Right cardiac atrium (tissue), 5 donors: ENCODE data around the gene TMEM178A. TPM values are rescaled to one million over a fixed set of nuclear protein-coding genes. Genes with fewer than 3 reads are reported as not detected.

Source experiments
- ATAC-seq, 2 donors: fragments of 200-7000 bp; cut with Tn5 transposase; one replicate each; pipeline versions ENCODE4 v1.8.0 to v1.9.1; 2020; ENCODE audit warnings: moderate library complexity in 2 of 2, mild to moderate bottlenecking in 1 of 2
- DNase-seq, 3 donors: peaks; one replicate each; pipeline ENCODE4 v3.0.0-alpha.2; 2020
- H3K27ac ChIP-seq: one replicate; pipeline ENCODE4 v1.5.1; 2013; ENCODE audit warnings: mild to moderate bottlenecking, low read length, control low read depth, moderate library complexity
- H3K27me3 ChIP-seq: one replicate; pipeline ENCODE4 v1.6.1; 2013; ENCODE audit not compliant: control insufficient read depth, insufficient read depth
- H3K4me1 ChIP-seq: one replicate; pipeline ENCODE4 v1.6.1; 2013; ENCODE audit warnings: low read length; ENCODE audit not compliant: control insufficient read depth, insufficient read depth
- H3K4me3 ChIP-seq: one replicate; pipeline ENCODE4 v1.5.1; 2013; ENCODE audit warnings: low read length, control low read depth
- H3K9me3 ChIP-seq: one replicate; pipeline ENCODE4 v1.6.1; 2013; ENCODE audit warnings: low read length; ENCODE audit not compliant: control insufficient read depth
- WGBS: extraction: QIAGEN DNeasy Blood & Tissue Kit; methylation state at CpG from one replicate; pipeline ENCODE4 v1.1.7; 2013; 5-methylcytosine and 5-hydroxymethylcytosine counted together
- intact Hi-C, 4 donors: fragments of 100-400 bp; cut with DNase I; formaldehyde crosslinking; loops; one replicate each; pipeline versions ENCODE4 v1.11.0 to v1.14.0; 2022 to 2023
- polyA plus RNA-seq: library from polyadenylated mRNA; stranded (reverse); fragments of 200-250 nt; gene quantifications from one replicate; pipeline ENCODE4 v1.2.3, GENCODE V29; 2013
- total RNA-seq, 4 donors: library from RNA; stranded (reverse); fragmentation: NEBNext Ultra II Directional; extraction: Animal tissue kit (Norgen Biotek cat#: 25700); gene quantifications; one replicate each; pipeline ENCODE4 v1.2.1, GENCODE V29; 2021
- donor health status: healthy with polysubstance abuse.
- donor health status: DM: no; HTN: yes; CAD: no.
- donor health status: DM: no; HTN: no; CAD: no.
- donor health status: DM: no; HTN: yes; CAD: no; lungs with severe emphysema.
- donor health status: DM: yes; HTN: yes; CAD: no.

Gene TMEM178A
- total and polyA plus RNA-seq, 5 donors, result 2.1 to 6.0 (median 4.5) TPM

GRCh38 chr2:39663187-39663930 is 2.4 kb upstream of the TMEM178A start:
- no peaks in the 10 kb centered on the region for H3K4me1 ChIP-seq

GRCh38 chr2:39664232-39664887 is 1.4 kb upstream of the TMEM178A start:
- no peak overlapping the region for H3K4me3 ChIP-seq
- no peaks in the 10 kb centered on the region for H3K4me1 ChIP-seq
- intact Hi-C loops, result no loop called here
- no peaks in the 10 kb centered on the region for H3K27me3 ChIP-seq
- H3K9me3 ChIP-seq, result no peaks in the 10 kb centered on the region
- DNase-seq, result no peak
- 61% methylated on average over 6 of the region's 6 CpGs for WGBS
- no peak for ATAC-seq
- no peak overlapping the region for H3K27ac ChIP-seq

More at GRCh38 chr2:39663187-39663930, 2.4 kb upstream of the TMEM178A start:
- H3K9me3 ChIP-seq, result no peaks in the 10 kb centered on the region
- DNase-seq (no peak), ATAC-seq (no peak)
- H3K4me3 ChIP-seq, result no peak overlapping the region
- no peak overlapping the region for H3K27ac ChIP-seq
- intact Hi-C loops, result no loop called here
- 97% methylated on average over 2 of the region's 2 CpGs for WGBS
- no peaks in the 10 kb centered on the region for H3K27me3 ChIP-seq

DNA sequence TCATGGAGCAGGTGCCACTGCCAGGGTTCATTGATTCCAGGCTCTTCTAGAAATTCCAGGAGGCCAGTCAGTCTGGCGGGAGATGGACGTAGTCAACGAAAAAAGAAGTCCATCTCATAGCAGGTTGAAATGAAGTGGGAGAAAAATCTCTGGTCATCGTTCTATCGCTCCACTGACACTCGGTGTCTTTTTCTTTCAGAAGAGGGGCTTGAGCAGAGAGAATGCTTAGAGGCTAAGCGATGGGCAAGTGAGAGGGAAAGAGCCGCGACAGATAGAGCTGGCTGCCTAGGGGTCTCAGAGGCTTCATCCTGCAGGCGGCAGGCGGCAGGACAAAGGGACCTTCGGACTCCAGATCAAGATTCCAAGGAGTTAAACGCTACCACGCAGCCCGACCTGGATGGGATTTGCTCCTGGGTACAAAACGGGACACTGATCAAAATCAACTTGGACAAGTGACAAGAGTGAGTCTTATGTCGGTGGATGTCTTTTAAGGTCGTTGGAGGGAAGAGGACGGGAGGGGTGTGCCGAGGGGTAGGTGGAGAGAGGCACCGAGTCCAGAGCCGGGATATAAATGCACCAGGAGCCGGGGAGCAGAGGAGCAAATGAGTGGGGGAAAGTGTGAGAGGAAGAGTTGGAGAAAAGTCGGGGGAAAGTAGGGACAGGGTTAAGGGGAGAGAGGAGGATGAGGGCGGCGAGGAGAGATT is 677 bp upstream of the TMEM178A start:
- intact Hi-C loops, result no loop called here
- Histone ChIP-seq H3K4me3 (peak overlapping the region; percentile 81), H3K27me3 (no peaks in the 10 kb centered on the region), H3K27ac (no peak overlapping the region), H3K9me3 (no peaks in the 10 kb centered on the region), H3K4me1 (no peaks in the 10 kb centered on the region)
- DNase-seq (no peak), ATAC-seq (peak; percentile 11 to 31)
- 33% methylated on average over 26 of the region's 26 CpGs for WGBS

GRCh38 chr2:39666491-39667101 is 879 bp downstream of the TMEM178A start:
- no peaks in the 10 kb centered on the region for H3K27me3 ChIP-seq
- intact Hi-C loops, result no loop called here
- ATAC-seq (peak; percentile 25), DNase-seq (no peak)
- 2% methylated on average over 25 of the region's 25 CpGs for WGBS
- H3K4me3 ChIP-seq, result peak overlapping the region; percentile 81
- no peak overlapping the region for H3K27ac ChIP-seq
- H3K4me1 ChIP-seq, result no peaks in the 10 kb centered on the region
- no peaks in the 10 kb centered on the region for H3K9me3 ChIP-seq

DNA sequence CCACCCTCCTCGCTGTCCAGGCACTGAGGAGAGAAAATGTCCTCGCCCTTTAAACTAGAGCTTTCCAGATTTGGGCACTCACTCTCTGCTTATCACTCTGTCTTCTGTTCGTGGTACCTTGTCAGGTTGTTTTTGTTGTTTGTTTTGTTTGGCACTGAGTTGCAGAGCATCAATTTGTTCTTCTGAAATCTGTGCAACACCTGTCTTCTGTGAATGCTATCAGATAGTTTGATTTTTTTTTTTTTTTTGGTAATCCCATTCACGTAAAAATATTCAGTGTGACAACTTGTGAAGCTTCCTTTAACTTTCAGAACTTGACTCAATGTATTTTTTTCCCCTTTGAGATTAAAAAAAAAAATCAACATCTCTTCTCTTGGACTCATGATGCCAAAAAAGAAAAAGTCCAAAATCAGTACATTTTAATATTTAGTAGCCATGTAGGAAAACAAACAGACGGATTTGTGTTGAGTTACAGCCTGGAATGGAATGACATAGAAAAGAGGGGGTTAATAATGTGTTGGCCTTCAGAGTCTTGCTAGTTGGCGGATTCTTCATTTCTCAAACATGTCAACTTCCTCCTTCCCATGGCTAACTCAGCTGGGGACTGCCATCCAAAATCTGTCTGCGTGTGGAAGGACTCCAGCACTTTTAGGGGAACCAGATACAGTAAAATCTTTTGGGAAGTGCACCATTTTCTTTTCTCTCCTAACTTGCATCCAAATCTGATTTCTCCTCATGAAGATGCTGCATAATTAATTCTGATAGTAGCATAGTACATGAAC is 1.6 kb downstream of the TMEM178A start:
- Histone ChIP-seq H3K4me1 (no peaks in the 10 kb centered on the region), H3K27ac (no peak overlapping the region), H3K27me3 (no peaks in the 10 kb centered on the region), H3K4me3 (peak overlapping the region; percentile 81), H3K9me3 (no peaks in the 10 kb centered on the region)
- intact Hi-C loops, result no loop called here
- 35% methylated on average over 7 of the region's 7 CpGs for WGBS
- DNase-seq, result no peak
- ATAC-seq, result no peak

GRCh38 chr2:39667886-39668276 is 2.2 kb downstream of the TMEM178A start:
- no peak for ATAC-seq
- no peak overlapping the region for H3K27ac ChIP-seq
- H3K9me3 ChIP-seq, result no peaks in the 10 kb centered on the region
- H3K4me1 ChIP-seq, result no peaks in the 10 kb centered on the region
- DNase-seq, result no peak
- H3K27me3 ChIP-seq, result no peaks in the 10 kb centered on the region
- intact Hi-C loops, result no loop called here
- no peak overlapping the region for H3K4me3 ChIP-seq

- Histone ChIP-seq H3K27ac (no peak overlapping the region), H3K27me3 (no peaks in the 10 kb centered on the region), H3K9me3 (no peaks in the 10 kb centered on the region), H3K4me3 (no peak overlapping the region), H3K4me1 (no peaks in the 10 kb centered on the region)
- 96% methylated on average over 1 of the region's 1 CpG for WGBS
- DNase-seq (no peak), ATAC-seq (no peak)
- intact Hi-C loops, result no loop called here
Observed at GRCh38 chr2:39668576-39669080, 2.9 kb downstream of the TMEM178A start.

DNA sequence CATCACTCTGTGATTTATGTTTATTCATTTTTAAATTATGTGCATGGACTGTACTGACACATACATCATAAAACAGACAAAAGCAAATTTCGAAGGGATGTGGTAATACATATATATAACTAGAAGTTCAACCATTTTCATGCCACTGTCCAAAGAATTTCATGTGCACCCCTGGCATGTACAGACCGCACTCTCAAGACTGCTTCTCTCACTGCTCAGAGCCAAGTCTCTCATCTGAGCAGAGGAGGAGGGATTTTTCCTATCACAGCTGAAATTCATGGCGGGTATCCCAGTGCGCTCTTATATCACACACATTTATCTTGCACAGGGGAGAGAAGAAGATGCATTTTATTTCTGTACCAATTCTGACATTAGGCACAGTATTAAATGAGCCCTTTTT is 5.9 kb downstream of the TMEM178A start:
- 55% methylated on average over 4 of the region's 4 CpGs for WGBS
- DNase-seq (no peak), ATAC-seq (no peak)
- no peaks in the 10 kb centered on the region for H3K27me3 ChIP-seq
- no peaks in the 10 kb centered on the region for H3K4me1 ChIP-seq
- H3K9me3 ChIP-seq, result no peaks in the 10 kb centered on the region
- H3K4me3 ChIP-seq, result no peak overlapping the region
- H3K27ac ChIP-seq, result no peak overlapping the region
- intact Hi-C loops, result loop anchor here in 1 of 4 donors (10.0 kb wide), 1 partner anchor 57 kb away; no protein-coding TSS in a partner anchor

GRCh38 chr2:39673018-39673417 is 7.3 kb downstream of the TMEM178A start:
- no peaks in the 10 kb centered on the region for H3K9me3 ChIP-seq
- 92% methylated on average over 7 of the region's 7 CpGs for WGBS
- ATAC-seq (no peak), DNase-seq (no peak)
- H3K4me3 ChIP-seq, result no peak overlapping the region
- H3K4me1 ChIP-seq, result no peaks in the 10 kb centered on the region
- H3K27ac ChIP-seq, result no peak overlapping the region
- intact Hi-C loops, result loop anchor here in 1 of 4 donors (10.0 kb wide), 1 partner anchor 58 kb away; no protein-coding TSS in a partner anchor
- H3K27me3 ChIP-seq, result no peaks in the 10 kb centered on the region

GRCh38 chr2:39676342-39676741 is 10.6 kb downstream of the TMEM178A start:
- 97% methylated on average over 7 of the region's 7 CpGs for WGBS
- H3K4me1 ChIP-seq, result no peaks in the 10 kb centered on the region
- H3K4me3 ChIP-seq, result no peak overlapping the region
- no peak overlapping the region for H3K27ac ChIP-seq
- DNase-seq (no peak), ATAC-seq (no peak)
- no peaks in the 10 kb centered on the region for H3K9me3 ChIP-seq
- intact Hi-C loops, result loop anchor here in 1 of 4 donors (10.0 kb wide), 1 partner anchor 62 kb away; no protein-coding TSS in a partner anchor
- no peaks in the 10 kb centered on the region for H3K27me3 ChIP-seq
